GM23248 (cell line): Measurements from ENCODE around the gene MRM3.
"Not testable (repeated sequence)": the region's sequence is repeated elsewhere in the genome, so short reads cannot be mapped to it uniquely, and the experiment has no call there.

Experiments used
- EZH2 ChIP-seq: fragments of 200-600 bp; sonication (generic); IDR thresholded peaks from 2 replicates; pipeline ENCODE4 v1.6.1; 2018; ENCODE audit warnings: antibody characterized with exemption, mild to moderate bottlenecking; ENCODE audit not compliant: insufficient read depth, poor library complexity, severe bottlenecking
- EZH2phosphoT487 ChIP-seq: fragments of 200-600 bp; sonication (generic); IDR thresholded peaks from 2 replicates; pipeline ENCODE4 v1.6.1; 2018; ENCODE audit warnings: antibody characterized with exemption, moderate library complexity, mild to moderate bottlenecking, low read depth; ENCODE audit not compliant: insufficient read depth

DNA sequence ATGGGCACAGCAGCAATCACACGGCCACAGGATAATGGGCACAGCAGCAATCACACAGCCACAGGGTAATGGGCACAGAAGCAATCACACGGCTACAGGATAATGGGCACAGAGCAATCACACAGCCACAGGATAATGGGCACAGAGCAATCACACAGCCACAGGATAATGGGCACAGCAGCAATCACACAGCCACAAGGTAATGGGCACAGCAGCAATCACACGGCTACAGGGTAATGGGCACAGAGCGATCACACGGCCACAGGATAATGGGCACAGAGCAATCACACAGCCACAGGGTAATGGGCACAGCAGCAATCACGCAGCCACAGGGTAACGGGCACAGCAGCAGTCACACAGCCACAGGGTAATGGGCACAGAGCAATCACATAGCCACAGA lies 32.8 kb upstream of the MRM3 start:
- TF ChIP-seq EZH2, EZH2phosphoT487: not testable (repeated sequence)
